NOMO-1 (cell line): ENCODE measurements around the gene LRRC28.
"Not testable (repeated sequence)": the region's sequence is repeated elsewhere in the genome, so short reads cannot be mapped to it uniquely, and the experiment has no call there.

Source experiments
- DNase-seq, 2 experiments: peaks; one replicate each; lab custom pipeline; 2025; ENCODE audit not compliant: unreplicated experiment in 2 of 2; lab: John Stamatoyannopoulos, UW

LRRC28 gene

GRCh38 chr15:99250857-99251841, at the start of gene LRRC28:
TSS of gene LRRC28 (plus strand) at chr15:99251481. CDS start at chr15:99255958, 4,477 bp downstream.
- peak; percentile 95 to 96 for DNase-seq

GRCh38 chr15:99202176-99202552, 49.1 kb upstream of the LRRC28 start:
- DNase-seq: no peak

- DNase-seq: no peak
These were observed 43.6 kb upstream of the LRRC28 start for GRCh38 chr15:99207672-99208071.

- DNase-seq: no peak
These were observed 42.0 kb upstream of the LRRC28 start for GRCh38 chr15:99209326-99209725.

GRCh38 chr15:99210334-99210733, 40.9 kb upstream of the LRRC28 start:
- DNase-seq: no peak

GRCh38 chr15:99211926-99212325, 39.4 kb upstream of the LRRC28 start:
- DNase-seq: no peak

GRCh38 chr15:99212406-99212805, 38.9 kb upstream of the LRRC28 start:
- DNase-seq: no peak

GRCh38 chr15:99213187-99213811, 38.0 kb upstream of the LRRC28 start:
- DNase-seq: peak; percentile 13 to 49

- no peak for DNase-seq
These were observed 26.7 kb upstream of the LRRC28 start for GRCh38 chr15:99224372-99225214.

- no peak for DNase-seq
These were observed 24.5 kb upstream of the LRRC28 start for GRCh38 chr15:99226802-99227201.

GRCh38 chr15:99228120-99228770, 23.0 kb upstream of the LRRC28 start:
- DNase-seq: no peak

GRCh38 chr15:99230867-99231266, 20.4 kb upstream of the LRRC28 start:
- no peak for DNase-seq

- DNase-seq: no peak
These were observed 18.5 kb upstream of the LRRC28 start for GRCh38 chr15:99232740-99233139.

GRCh38 chr15:99234160-99234559, 17.1 kb upstream of the LRRC28 start:
- DNase-seq: not testable (repeated sequence)

- DNase-seq: no peak
These were observed 12.4 kb upstream of the LRRC28 start for GRCh38 chr15:99238849-99239248.

- no peak for DNase-seq
These were observed 11.6 kb upstream of the LRRC28 start for GRCh38 chr15:99239545-99240198.

- DNase-seq: no peak
These were observed 9.5 kb upstream of the LRRC28 start for GRCh38 chr15:99241752-99242151.

GRCh38 chr15:99244306-99244705, 7.0 kb upstream of the LRRC28 start:
- DNase-seq: no peak

GRCh38 chr15:99247062-99247461, 4.2 kb upstream of the LRRC28 start:
- no peak for DNase-seq
